HEK293T (cell line): ENCODE data around the gene CCDC9.
"Not testable (repeated sequence)": the region's sequence is repeated elsewhere in the genome, so short reads cannot be mapped to it uniquely, and the experiment has no call there.

Experiments
- CTCF ChIA-PET: fragments of 350-600 bp; formaldehyde crosslinking; extraction: SDS; loops from one replicate; lab custom pipeline; 2021; ENCODE audit warnings: antibody characterized with exemption, inconsistent platforms; lab: Yijun Ruan, JAX
- POLR2A ChIA-PET: fragments of 350-600 bp; formaldehyde crosslinking; extraction: SDS; loops from one replicate; lab custom pipeline; 2020; ENCODE audit warnings: antibody characterized with exemption, inconsistent platforms; lab: Yijun Ruan, JAX
- DNase-seq: peaks from one replicate; pipeline ENCODE4 v3.0.0; 2012; ENCODE audit warnings: mixed read lengths; ENCODE audit errors: extremely low spot score
- ARNT ChIP-seq: fragments of 450-650 bp; IDR thresholded peaks from 2 replicates; pipeline ENCODE4 v1.6.1; 2017; ENCODE audit warnings: mild to moderate bottlenecking
- BHLHE40 ChIP-seq: fragments of 450-650 bp; IDR thresholded peaks from 2 replicates; pipeline ENCODE4 v1.6.1; 2016; ENCODE audit warnings: mild to moderate bottlenecking, moderate library complexity, borderline replicate concordance
- CTBP1 ChIP-seq: fragments of 450-650 bp; IDR thresholded peaks from 2 replicates; pipeline ENCODE4 v1.6.1; 2016; ENCODE audit warnings: borderline replicate concordance
- ELF4 ChIP-seq: fragments of 450-650 bp; IDR thresholded peaks from 2 replicates; pipeline ENCODE4 v1.6.1; 2017; ENCODE audit warnings: antibody characterized with exemption
- FOXA1 ChIP-seq: fragments of 450-650 bp; IDR thresholded peaks from 2 replicates; pipeline ENCODE4 v1.6.1; 2016; ENCODE audit warnings: mild to moderate bottlenecking
- FOXK2 ChIP-seq: fragments of 450-650 bp; IDR thresholded peaks from 2 replicates; pipeline ENCODE4 v1.6.1; 2016; ENCODE audit warnings: mild to moderate bottlenecking
- FOXM1 ChIP-seq: fragments of 450-650 bp; IDR thresholded peaks from 2 replicates; pipeline ENCODE4 v1.6.1; 2017; ENCODE audit warnings: mild to moderate bottlenecking, borderline replicate concordance
- HDGF ChIP-seq: fragments of 450-650 bp; IDR thresholded peaks from 2 replicates; pipeline ENCODE4 v1.6.1; 2017; ENCODE audit warnings: antibody characterized with exemption, borderline replicate concordance
- L3MBTL2 ChIP-seq: fragments of 450-650 bp; conservative IDR thresholded peaks from 2 replicates; pipeline ENCODE4 v1.6.1; 2016; ENCODE audit warnings: mild to moderate bottlenecking
- LEF1 ChIP-seq: fragments of 450-650 bp; IDR thresholded peaks from 2 replicates; pipeline ENCODE4 v1.6.1; 2017; ENCODE audit warnings: mild to moderate bottlenecking, borderline replicate concordance
- NFRKB ChIP-seq: fragments of 450-650 bp; IDR thresholded peaks from 2 replicates; pipeline ENCODE4 v1.6.1; 2016; ENCODE audit warnings: mild to moderate bottlenecking, moderate library complexity
- PKNOX1 ChIP-seq: fragments of 450-650 bp; IDR thresholded peaks from 2 replicates; pipeline ENCODE4 v1.6.1; 2016
- SP1 ChIP-seq: fragments of 450-650 bp; IDR thresholded peaks from 2 replicates; pipeline ENCODE4 v1.6.1; 2017
- SUZ12 ChIP-seq: fragments of 450-650 bp; IDR thresholded peaks from 2 replicates; pipeline ENCODE4 v1.6.1; 2016; ENCODE audit warnings: mild to moderate bottlenecking
- TARDBP ChIP-seq: fragments of 450-650 bp; IDR thresholded peaks from 2 replicates; pipeline ENCODE4 v1.6.1; 2016

Gene CCDC9

GRCh38 chr19:47243364-47243775, 13.0 kb upstream of the CCDC9 start:
- TF ChIP-seq LEF1 (no peak), HDGF (no peak), PKNOX1 (no peak), FOXK2 (no peak)
- no peak for DNase-seq
- ChIA-PET POLR2A (interaction anchor here (0.6 to 2.5 kb wide), 8 partner anchors 10 to 130 kb away, joined by 3 to 37 read pairs (median 8); partner anchors contain the start of gene ZC3H4), CTCF (interaction anchor here (0.6 to 4.7 kb wide), 5 partner anchors 10 to 93 kb away, joined by 3 to 108 read pairs (median 7); partner anchors contain the start of gene CCDC9)

GRCh38 chr19:47243776-47244547, 12.4 kb upstream of the CCDC9 start:
- TF ChIP-seq BHLHE40 (no peak), L3MBTL2 (peak; percentile 89)
- CTCF ChIA-PET: interaction anchor here (0.5 to 4.7 kb wide), 23 partner anchors 10 to 370 kb away, joined by 3 to 108 read pairs (median 4); partner anchors contain the start of genes CCDC9 and INAFM1

GRCh38 chr19:47247308-47247990, 8.9 kb upstream of the CCDC9 start:
- ChIA-PET CTCF (interaction anchor here (0.6 to 4.7 kb wide), 4 partner anchors 8 to 843 kb away, joined by 3 to 108 read pairs (median 3); no protein-coding TSS in a partner anchor), POLR2A (interaction anchor here (1.9 to 3.6 kb wide), 2 partner anchors 9 to 21 kb away, joined by 9 to 42 read pairs; partner anchors contain the start of gene CCDC9)
- no peak for TF ChIP-seq FOXM1
- TF ChIP-seq SUZ12: no peak
- no peak for TF ChIP-seq FOXK2
- no peak for TF ChIP-seq ARNT
- TF ChIP-seq FOXA1: no peak
- TF ChIP-seq CTBP1: no peak
- no peak for TF ChIP-seq ELF4
- no peak for TF ChIP-seq BHLHE40
- TF ChIP-seq SP1: no peak
- TF ChIP-seq PKNOX1: no peak
- no peak for TF ChIP-seq TARDBP
- peak; percentile 65 for DNase-seq

More at GRCh38 chr19:47243776-47244547, 12.4 kb upstream of the CCDC9 start:
- POLR2A ChIA-PET: interaction anchor here (0.8 to 3.6 kb wide), 13 partner anchors 10 to 131 kb away, joined by 3 to 42 read pairs (median 8); partner anchors contain the start of genes CCDC9 and ZC3H4
- peak; percentile 88 for DNase-seq

GRCh38 chr19:47253016-47253415, 3.3 kb upstream of the CCDC9 start:
- not testable (repeated sequence) for DNase-seq
- POLR2A ChIA-PET: interaction anchor here (1.1 to 1.7 kb wide), 3 partner anchors 9 to 26 kb away, joined by 3 to 8 read pairs (median 7); no protein-coding TSS in a partner anchor
- CTCF ChIA-PET: interaction anchor here (1.6 to 3.1 kb wide), 2 partner anchors 9 to 42 kb away, joined by 8 to 16 read pairs; no protein-coding TSS in a partner anchor

- DNase-seq: no peak
- no peak for TF ChIP-seq HDGF
- peak; percentile 90 for TF ChIP-seq PKNOX1
- CTCF ChIA-PET: interaction anchor here (1.6 to 3.1 kb wide), 2 partner anchors 9 to 43 kb away, joined by 8 to 16 read pairs; no protein-coding TSS in a partner anchor
- POLR2A ChIA-PET: interaction anchor here (0.7 to 1.7 kb wide), 4 partner anchors 9 to 140 kb away, joined by 3 to 8 read pairs (median 5); partner anchors contain the start of gene ZC3H4
Measured at GRCh38 chr19:47253467-47253881, 2.9 kb upstream of the CCDC9 start.

GRCh38 chr19:47253970-47254369, 2.4 kb upstream of the CCDC9 start:
- no peak for DNase-seq
- ChIA-PET POLR2A (interaction anchor here (0.7 to 1.7 kb wide), 4 partner anchors 10 to 141 kb away, joined by 3 to 8 read pairs (median 5); partner anchors contain the start of gene ZC3H4), CTCF (interaction anchor here (1.6 to 3.1 kb wide), 2 partner anchors 10 to 43 kb away, joined by 8 to 16 read pairs; no protein-coding TSS in a partner anchor)
- no peak for TF ChIP-seq SP1
- TF ChIP-seq NFRKB: no peak
- TF ChIP-seq PKNOX1: no peak
- no peak for TF ChIP-seq BHLHE40
- TF ChIP-seq TARDBP: no peak
- TF ChIP-seq CTBP1: no peak
- TF ChIP-seq LEF1: no peak
- TF ChIP-seq FOXA1: no peak
- TF ChIP-seq L3MBTL2: no peak
- no peak for TF ChIP-seq ARNT
- TF ChIP-seq FOXK2: no peak
